ENCODE measurements around the gene ZFYVE28. TPM values are rescaled to one million over a fixed set of nuclear protein-coding genes. Genes with fewer than 3 reads are reported as not detected.

The ZFYVE28 gene
- total and polyA plus RNA-seq, 2 donors (not counting 1 experiment from before 2014, with no cell fraction given), result 5.8 to 12.1 TPM

GRCh38 chr4:2337131-2337723 is 81.2 kb downstream of the ZFYVE28 start:
- H3K79me2 ChIP-seq (ENCODE audit: control insufficient read depth, insufficient read depth, low read length), result no peaks in the 10 kb centered on the region
- no peak overlapping the region for H2AFZ ChIP-seq (ENCODE audit: insufficient read depth, low read depth, low read length, poor library complexity, severe bottlenecking)
- DNase-seq (no peak), ATAC-seq (ENCODE audit: low read depth) (no peak)
- intact Hi-C loops (cut with micrococcal nuclease), result no loop called here
- peaks cover 15% of the 10 kb centered on the region for H3K4me1 Mint-ChIP-seq
- CTCF ChIA-PET, result interaction anchor here (0.6 kb wide), 1 partner anchor 129 kb away, joined by 4 read pairs; no protein-coding TSS in a partner anchor
- 92% methylated on average over 15 of the region's 20 CpGs for WGBS (ENCODE audit: insufficient coverage)
- H3K27me3 Mint-ChIP-seq, result peaks cover 5% of the 10 kb centered on the region
- H3K9ac ChIP-seq (ENCODE audit: low read length), result no peak overlapping the region
- H3K27ac ChIP-seq (ENCODE audit: low read length in 2 of 2), result no peak overlapping the region
- no peak overlapping the region for H3K4me3 Mint-ChIP-seq
- no peak overlapping the region for H3K27ac Mint-ChIP-seq
- no peaks in the 10 kb centered on the region for H3K36me3 ChIP-seq (replicated peaks in 1 of 2; ENCODE audit: control extremely low read depth in 1 of 2, control insufficient read depth in 1 of 2, extremely low read depth in 1 of 2, insufficient read depth in 2 of 2, low read length in 1 of 2)
- peaks cover 0 to 18% (median 0%) of the 10 kb centered on the region in 4 experiments for H3K27me3 ChIP-seq (replicated peaks in 1 of 4; ENCODE audit: control extremely low read depth in 1 of 4, control insufficient read depth in 3 of 4, insufficient read depth in 4 of 4, low read length in 3 of 4)
- H3K9me3 ChIP-seq (ENCODE audit: control extremely low read depth in 1 of 3, control insufficient read depth in 2 of 3, insufficient read depth in 1 of 3, low read length in 2 of 3), result no peaks in the 10 kb centered on the region
- no peak overlapping the region for H3K4me2 ChIP-seq (replicated peaks; ENCODE audit: low read depth, low read length, poor library complexity, severe bottlenecking)
- POLR2A ChIA-PET, result no interaction called here
- H3K9me3 Mint-ChIP-seq (ENCODE audit: insufficient read depth), result no peaks in the 10 kb centered on the region
- no peak for TF ChIP-seq EZH2 (IDR thresholded peaks at IDR 0.05; ENCODE audit: borderline replicate concordance, insufficient read depth, low read depth, low read length, poor library complexity, severe bottlenecking)
- TF ChIP-seq, protein P1, sequence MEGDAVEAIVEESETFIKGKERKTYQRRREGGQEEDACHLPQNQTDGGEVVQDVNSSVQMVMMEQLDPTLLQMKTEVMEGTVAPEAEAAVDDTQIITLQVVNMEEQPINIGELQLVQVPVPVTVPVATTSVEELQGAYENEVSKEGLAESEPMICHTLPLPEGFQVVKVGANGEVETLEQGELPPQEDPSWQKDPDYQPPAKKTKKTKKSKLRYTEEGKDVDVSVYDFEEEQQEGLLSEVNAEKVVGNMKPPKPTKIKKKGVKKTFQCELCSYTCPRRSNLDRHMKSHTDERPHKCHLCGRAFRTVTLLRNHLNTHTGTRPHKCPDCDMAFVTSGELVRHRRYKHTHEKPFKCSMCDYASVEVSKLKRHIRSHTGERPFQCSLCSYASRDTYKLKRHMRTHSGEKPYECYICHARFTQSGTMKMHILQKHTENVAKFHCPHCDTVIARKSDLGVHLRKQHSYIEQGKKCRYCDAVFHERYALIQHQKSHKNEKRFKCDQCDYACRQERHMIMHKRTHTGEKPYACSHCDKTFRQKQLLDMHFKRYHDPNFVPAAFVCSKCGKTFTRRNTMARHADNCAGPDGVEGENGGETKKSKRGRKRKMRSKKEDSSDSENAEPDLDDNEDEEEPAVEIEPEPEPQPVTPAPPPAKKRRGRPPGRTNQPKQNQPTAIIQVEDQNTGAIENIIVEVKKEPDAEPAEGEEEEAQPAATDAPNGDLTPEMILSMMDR (IDR thresholded peaks at IDR 0.05), result no peak
- H3K4me3 ChIP-seq (ENCODE audit: control extremely low read depth in 1 of 5, extremely low read depth in 1 of 5, insufficient read depth in 1 of 5, low read depth in 2 of 5, low read length in 4 of 5), result no peak overlapping the region
- H3K4me1 ChIP-seq (ENCODE audit: control insufficient read depth in 2 of 2, insufficient read depth in 2 of 2, low read length in 2 of 2), result peaks cover 12 to 14% of the 10 kb centered on the region in 2 donors
- no peaks in the 10 kb centered on the region for H4K20me1 ChIP-seq (ENCODE audit: control insufficient read depth, insufficient read depth, low read length, poor library complexity, severe bottlenecking)

DNA sequence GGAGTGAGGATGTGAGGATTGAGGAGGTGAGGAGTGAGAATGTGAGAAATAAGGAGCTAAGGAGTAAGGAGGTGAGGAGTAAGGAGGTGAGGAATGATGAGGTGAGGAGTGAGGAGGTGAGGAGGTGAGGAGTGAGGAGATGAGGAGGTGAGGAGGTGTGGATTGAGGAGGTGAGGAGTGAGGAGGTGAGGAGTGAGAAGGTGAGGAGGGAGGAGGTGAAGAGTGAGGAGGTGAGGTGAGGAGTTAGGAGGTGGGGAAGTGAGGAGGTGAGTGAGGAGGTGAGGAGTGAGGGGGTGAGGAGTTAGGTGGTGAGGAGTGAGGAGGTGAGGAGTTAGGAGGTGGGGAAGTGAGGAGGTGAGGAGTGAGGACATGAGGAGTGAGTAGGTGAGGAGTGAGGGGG is 81.8 kb downstream of the ZFYVE28 start:
- CTCF ChIA-PET, result no interaction called here
- H3K27ac Mint-ChIP-seq, result no peak overlapping the region

More for the DNA sequence above, 81.8 kb downstream of the ZFYVE28 start:
- H3K4me1 Mint-ChIP-seq, result peaks cover 15% of the 10 kb centered on the region
- H3K9me3 Mint-ChIP-seq (ENCODE audit: insufficient read depth), result no peaks in the 10 kb centered on the region
- POLR2A ChIA-PET, result no interaction called here
- Histone ChIP-seq H3K27me3 (replicated peaks in 1 of 4; ENCODE audit: control extremely low read depth in 1 of 4, control insufficient read depth in 3 of 4, insufficient read depth in 4 of 4, low read length in 3 of 4) (peaks cover 0 to 18% (median 0%) of the 10 kb centered on the region in 4 experiments), H3K4me3 (ENCODE audit: control extremely low read depth in 1 of 5, extremely low read depth in 1 of 5, insufficient read depth in 1 of 5, low read depth in 2 of 5, low read length in 4 of 5) (no peak overlapping the region), H3K9me3 (ENCODE audit: control extremely low read depth in 1 of 3, control insufficient read depth in 2 of 3, insufficient read depth in 1 of 3, low read length in 2 of 3) (no peaks in the 10 kb centered on the region), H4K20me1 (ENCODE audit: control insufficient read depth, insufficient read depth, low read length, poor library complexity, severe bottlenecking) (no peaks in the 10 kb centered on the region), H3K36me3 (replicated peaks in 1 of 2; ENCODE audit: control extremely low read depth in 1 of 2, control insufficient read depth in 1 of 2, extremely low read depth in 1 of 2, insufficient read depth in 2 of 2, low read length in 1 of 2) (no peaks in the 10 kb centered on the region), H2AFZ (ENCODE audit: insufficient read depth, low read depth, low read length, poor library complexity, severe bottlenecking) (no peak overlapping the region), H3K4me1 (ENCODE audit: control insufficient read depth in 2 of 2, insufficient read depth in 2 of 2, low read length in 2 of 2) (peaks cover 12 to 14% of the 10 kb centered on the region in 2 donors), H3K9ac (ENCODE audit: low read length) (no peak overlapping the region), H3K4me2 (replicated peaks; ENCODE audit: low read depth, low read length, poor library complexity, severe bottlenecking) (no peak overlapping the region), H3K79me2 (ENCODE audit: control insufficient read depth, insufficient read depth, low read length) (no peaks in the 10 kb centered on the region), H3K27ac (ENCODE audit: low read length in 2 of 2) (no peak overlapping the region)
- no peak overlapping the region for H3K4me3 Mint-ChIP-seq
- ATAC-seq (ENCODE audit: low read depth) (no peak), DNase-seq (no peak)
- intact Hi-C loops (cut with micrococcal nuclease), result no loop called here
- peaks cover 5% of the 10 kb centered on the region for H3K27me3 Mint-ChIP-seq
- TF ChIP-seq, protein P1 (IDR thresholded peaks at IDR 0.05), result no peak
- TF ChIP-seq EZH2 (IDR thresholded peaks at IDR 0.05; ENCODE audit: borderline replicate concordance, insufficient read depth, low read depth, low read length, poor library complexity, severe bottlenecking), result no peak

Measured in B cell (primary cell).